ENCODE results near the gene LRRC4C. TPM values are rescaled to one million over a fixed set of nuclear protein-coding genes. Genes with fewer than 3 reads are reported as not detected.
"Not testable (repeated sequence)": the region's sequence is repeated elsewhere in the genome, so short reads cannot be mapped to it uniquely, and the experiment has no call there.

Gene LRRC4C
- total and polyA plus RNA-seq, 2 experiments from 2014 or later = 0.35 to 1.1 TPM

DNA sequence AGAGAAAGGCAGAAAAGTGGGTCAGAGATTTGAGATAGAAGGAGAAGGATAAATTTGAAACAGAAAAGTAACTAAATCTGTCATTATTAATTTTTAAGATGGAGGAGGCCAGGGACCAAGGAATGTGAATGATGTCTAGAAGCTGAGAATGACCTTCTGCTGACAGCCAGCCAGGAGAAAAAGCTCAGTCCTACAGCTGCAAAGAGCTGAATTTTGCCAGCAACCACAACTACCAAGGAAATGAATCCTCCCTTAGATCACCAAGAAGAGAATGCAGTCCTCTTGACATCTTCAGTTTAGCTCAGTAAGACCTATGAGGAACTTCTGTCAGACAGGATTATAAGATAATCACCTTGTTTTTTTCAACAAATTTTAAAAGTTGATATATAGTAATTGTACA, 538.2 kb downstream of the LRRC4C start:
- Histone ChIP-seq H3K9me2 (ENCODE audit: insufficient read depth) (no peaks in the 10 kb centered on the region), H3K4me1 (ENCODE audit: insufficient read depth) (no peaks in the 10 kb centered on the region), H2AFZ (no peak overlapping the region), H3K27ac (ENCODE audit: low read depth) (no peak overlapping the region), H3K4me2 (no peak overlapping the region), H3K36me3 (ENCODE audit: insufficient read depth) (no peaks in the 10 kb centered on the region), H3F3A (replicated peaks; ENCODE audit: low read depth) (no peaks in the 10 kb centered on the region), H3K79me2 (replicated peaks; ENCODE audit: insufficient read depth) (no peaks in the 10 kb centered on the region), H3K27me3 (ENCODE audit: insufficient read depth) (no peaks in the 10 kb centered on the region), H4K20me1 (replicated peaks; ENCODE audit: insufficient read depth) (no peaks in the 10 kb centered on the region), H3K4me3 (no peak overlapping the region)
- no peaks in the 10 kb centered on the region for H3K27me3 Mint-ChIP-seq (ENCODE audit: insufficient read depth, low read depth, poor library complexity)
- TF ChIP-seq JUNB (IDR thresholded peaks at IDR 0.05; ENCODE audit: unreplicated experiment) = no peak
- no peak for TF ChIP-seq ZNF331 (CRISPR knock-in tag; IDR thresholded peaks at IDR 0.05; ENCODE audit: low read depth)
- TF ChIP-seq, protein P1, sequence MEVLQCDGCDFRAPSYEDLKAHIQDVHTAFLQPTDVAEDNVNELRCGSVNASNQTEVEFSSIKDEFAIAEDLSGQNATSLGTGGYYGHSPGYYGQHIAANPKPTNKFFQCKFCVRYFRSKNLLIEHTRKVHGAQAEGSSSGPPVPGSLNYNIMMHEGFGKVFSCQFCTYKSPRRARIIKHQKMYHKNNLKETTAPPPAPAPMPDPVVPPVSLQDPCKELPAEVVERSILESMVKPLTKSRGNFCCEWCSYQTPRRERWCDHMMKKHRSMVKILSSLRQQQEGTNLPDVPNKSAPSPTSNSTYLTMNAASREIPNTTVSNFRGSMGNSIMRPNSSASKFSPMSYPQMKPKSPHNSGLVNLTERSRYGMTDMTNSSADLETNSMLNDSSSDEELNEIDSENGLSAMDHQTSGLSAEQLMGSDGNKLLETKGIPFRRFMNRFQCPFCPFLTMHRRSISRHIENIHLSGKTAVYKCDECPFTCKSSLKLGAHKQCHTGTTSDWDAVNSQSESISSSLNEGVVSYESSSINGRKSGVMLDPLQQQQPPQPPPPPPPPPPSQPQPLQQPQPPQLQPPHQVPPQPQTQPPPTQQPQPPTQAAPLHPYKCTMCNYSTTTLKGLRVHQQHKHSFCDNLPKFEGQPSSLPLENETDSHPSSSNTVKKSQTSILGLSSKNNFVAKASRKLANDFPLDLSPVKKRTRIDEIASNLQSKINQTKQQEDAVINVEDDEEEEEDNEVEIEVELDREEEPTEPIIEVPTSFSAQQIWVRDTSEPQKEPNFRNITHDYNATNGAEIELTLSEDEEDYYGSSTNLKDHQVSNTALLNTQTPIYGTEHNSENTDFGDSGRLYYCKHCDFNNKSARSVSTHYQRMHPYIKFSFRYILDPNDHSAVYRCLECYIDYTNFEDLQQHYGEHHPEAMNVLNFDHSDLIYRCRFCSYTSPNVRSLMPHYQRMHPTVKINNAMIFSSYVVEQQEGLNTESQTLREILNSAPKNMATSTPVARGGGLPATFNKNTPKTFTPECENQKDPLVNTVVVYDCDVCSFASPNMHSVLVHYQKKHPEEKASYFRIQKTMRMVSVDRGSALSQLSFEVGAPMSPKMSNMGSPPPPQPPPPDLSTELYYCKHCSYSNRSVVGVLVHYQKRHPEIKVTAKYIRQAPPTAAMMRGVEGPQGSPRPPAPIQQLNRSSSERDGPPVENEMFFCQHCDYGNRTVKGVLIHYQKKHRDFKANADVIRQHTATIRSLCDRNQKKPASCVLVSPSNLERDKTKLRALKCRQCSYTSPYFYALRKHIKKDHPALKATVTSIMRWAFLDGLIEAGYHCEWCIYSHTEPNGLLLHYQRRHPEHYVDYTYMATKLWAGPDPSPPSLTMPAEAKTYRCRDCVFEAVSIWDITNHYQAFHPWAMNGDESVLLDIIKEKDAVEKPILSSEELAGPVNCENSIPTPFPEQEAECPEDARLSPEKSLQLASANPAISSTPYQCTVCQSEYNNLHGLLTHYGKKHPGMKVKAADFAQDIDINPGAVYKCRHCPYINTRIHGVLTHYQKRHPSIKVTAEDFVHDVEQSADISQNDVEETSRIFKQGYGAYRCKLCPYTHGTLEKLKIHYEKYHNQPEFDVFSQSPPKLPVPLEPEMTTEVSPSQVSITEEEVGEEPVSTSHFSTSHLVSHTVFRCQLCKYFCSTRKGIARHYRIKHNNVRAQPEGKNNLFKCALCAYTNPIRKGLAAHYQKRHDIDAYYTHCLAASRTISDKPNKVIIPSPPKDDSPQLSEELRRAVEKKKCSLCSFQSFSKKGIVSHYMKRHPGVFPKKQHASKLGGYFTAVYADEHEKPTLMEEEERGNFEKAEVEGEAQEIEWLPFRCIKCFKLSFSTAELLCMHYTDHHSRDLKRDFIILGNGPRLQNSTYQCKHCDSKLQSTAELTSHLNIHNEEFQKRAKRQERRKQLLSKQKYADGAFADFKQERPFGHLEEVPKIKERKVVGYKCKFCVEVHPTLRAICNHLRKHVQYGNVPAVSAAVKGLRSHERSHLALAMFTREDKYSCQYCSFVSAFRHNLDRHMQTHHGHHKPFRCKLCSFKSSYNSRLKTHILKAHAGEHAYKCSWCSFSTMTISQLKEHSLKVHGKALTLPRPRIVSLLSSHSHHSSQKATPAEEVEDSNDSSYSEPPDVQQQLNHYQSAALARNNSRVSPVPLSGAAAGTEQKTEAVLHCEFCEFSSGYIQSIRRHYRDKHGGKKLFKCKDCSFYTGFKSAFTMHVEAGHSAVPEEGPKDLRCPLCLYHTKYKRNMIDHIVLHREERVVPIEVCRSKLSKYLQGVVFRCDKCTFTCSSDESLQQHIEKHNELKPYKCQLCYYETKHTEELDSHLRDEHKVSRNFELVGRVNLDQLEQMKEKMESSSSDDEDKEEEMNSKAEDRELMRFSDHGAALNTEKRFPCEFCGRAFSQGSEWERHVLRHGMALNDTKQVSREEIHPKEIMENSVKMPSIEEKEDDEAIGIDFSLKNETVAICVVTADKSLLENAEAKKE (CRISPR knock-in tag; IDR thresholded peaks at IDR 0.05) = no peak
- TF ChIP-seq, protein P2, sequence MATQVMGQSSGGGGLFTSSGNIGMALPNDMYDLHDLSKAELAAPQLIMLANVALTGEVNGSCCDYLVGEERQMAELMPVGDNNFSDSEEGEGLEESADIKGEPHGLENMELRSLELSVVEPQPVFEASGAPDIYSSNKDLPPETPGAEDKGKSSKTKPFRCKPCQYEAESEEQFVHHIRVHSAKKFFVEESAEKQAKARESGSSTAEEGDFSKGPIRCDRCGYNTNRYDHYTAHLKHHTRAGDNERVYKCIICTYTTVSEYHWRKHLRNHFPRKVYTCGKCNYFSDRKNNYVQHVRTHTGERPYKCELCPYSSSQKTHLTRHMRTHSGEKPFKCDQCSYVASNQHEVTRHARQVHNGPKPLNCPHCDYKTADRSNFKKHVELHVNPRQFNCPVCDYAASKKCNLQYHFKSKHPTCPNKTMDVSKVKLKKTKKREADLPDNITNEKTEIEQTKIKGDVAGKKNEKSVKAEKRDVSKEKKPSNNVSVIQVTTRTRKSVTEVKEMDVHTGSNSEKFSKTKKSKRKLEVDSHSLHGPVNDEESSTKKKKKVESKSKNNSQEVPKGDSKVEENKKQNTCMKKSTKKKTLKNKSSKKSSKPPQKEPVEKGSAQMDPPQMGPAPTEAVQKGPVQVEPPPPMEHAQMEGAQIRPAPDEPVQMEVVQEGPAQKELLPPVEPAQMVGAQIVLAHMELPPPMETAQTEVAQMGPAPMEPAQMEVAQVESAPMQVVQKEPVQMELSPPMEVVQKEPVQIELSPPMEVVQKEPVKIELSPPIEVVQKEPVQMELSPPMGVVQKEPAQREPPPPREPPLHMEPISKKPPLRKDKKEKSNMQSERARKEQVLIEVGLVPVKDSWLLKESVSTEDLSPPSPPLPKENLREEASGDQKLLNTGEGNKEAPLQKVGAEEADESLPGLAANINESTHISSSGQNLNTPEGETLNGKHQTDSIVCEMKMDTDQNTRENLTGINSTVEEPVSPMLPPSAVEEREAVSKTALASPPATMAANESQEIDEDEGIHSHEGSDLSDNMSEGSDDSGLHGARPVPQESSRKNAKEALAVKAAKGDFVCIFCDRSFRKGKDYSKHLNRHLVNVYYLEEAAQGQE (IDR thresholded peaks at IDR 0.05; ENCODE audit: unreplicated experiment) = no peak
- DNase-seq (ENCODE audit: low spot score) (no peak), ATAC-seq (no peak)
- H3K9me3 Mint-ChIP-seq = no peaks in the 10 kb centered on the region
- no peak overlapping the region for H3K4me3 Mint-ChIP-seq
- no peaks in the 10 kb centered on the region for H3K36me3 Mint-ChIP-seq (ENCODE audit: low read depth)
- H3K27ac Mint-ChIP-seq = no peak overlapping the region
- H3K4me1 Mint-ChIP-seq = peaks cover 2% of the 10 kb centered on the region; the same call in 1 of the 3 replicates

DNA sequence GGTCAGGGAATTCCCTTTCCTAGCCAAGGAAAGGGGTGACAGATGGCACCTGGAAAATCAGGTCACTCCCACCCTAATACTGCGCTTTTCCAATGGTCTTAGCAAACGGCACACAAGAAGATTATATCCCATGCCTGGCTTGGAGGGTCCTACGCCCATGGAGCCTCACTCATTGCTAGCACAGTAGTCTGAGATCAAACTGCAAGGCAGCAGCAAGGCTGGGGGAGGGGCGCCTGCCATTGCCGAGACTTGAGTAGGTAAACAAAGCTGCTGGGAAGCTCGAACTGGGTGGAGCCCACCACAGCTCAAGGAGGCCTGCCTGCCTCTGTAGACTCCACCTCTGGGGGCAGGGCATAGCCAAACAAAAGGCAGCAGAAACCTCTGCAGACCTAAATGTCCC, 548.7 kb downstream of the LRRC4C start:
- not testable (repeated sequence) for H4K20me1 ChIP-seq (replicated peaks; ENCODE audit: insufficient read depth); H2AFZ ChIP-seq; H3K4me1 Mint-ChIP-seq; H3K27ac ChIP-seq (ENCODE audit: low read depth); H3K79me2 ChIP-seq (replicated peaks; ENCODE audit: insufficient read depth); H3F3A ChIP-seq (replicated peaks; ENCODE audit: low read depth); H3K4me3 ChIP-seq; H3K36me3 ChIP-seq (ENCODE audit: insufficient read depth); DNase-seq (ENCODE audit: low spot score); H3K9me2 ChIP-seq (ENCODE audit: insufficient read depth); H3K4me1 ChIP-seq (ENCODE audit: insufficient read depth); H3K27ac Mint-ChIP-seq; H3K27me3 ChIP-seq (ENCODE audit: insufficient read depth); ATAC-seq; H3K27me3 Mint-ChIP-seq (ENCODE audit: insufficient read depth, low read depth, poor library complexity); H3K4me3 Mint-ChIP-seq; H3K4me2 ChIP-seq
- peaks cover 26% of the 10 kb centered on the region for H3K9me3 Mint-ChIP-seq
- H3K36me3 Mint-ChIP-seq (ENCODE audit: low read depth) = peaks cover 10% of the 10 kb centered on the region

Data from GM23338 (cell line).